RPMI8226 (cell line): Measurements from ENCODE around the gene LDB2.

Source experiments
- DNase-seq: peaks from one replicate; pipeline ENCODE4 v3.0.0-alpha.2; 2015

The LDB2 gene

GRCh38 chr4:16837475-16837874 is 61.0 kb downstream of the LDB2 start:
- DNase-seq = no peak

GRCh38 chr4:16836324-16836723 is 62.1 kb downstream of the LDB2 start:
- no peak for DNase-seq

- DNase-seq = no peak
These were observed 62.7 kb downstream of the LDB2 start for GRCh38 chr4:16835597-16836247.

GRCh38 chr4:16834814-16835213 is 63.6 kb downstream of the LDB2 start:
- no peak for DNase-seq

- no peak for DNase-seq
These were observed 64.7 kb downstream of the LDB2 start for GRCh38 chr4:16833722-16834121.

GRCh38 chr4:16830081-16830480 is 68.4 kb downstream of the LDB2 start:
- DNase-seq = no peak

GRCh38 chr4:16827794-16828724 is 70.4 kb downstream of the LDB2 start:
- no peak for DNase-seq

GRCh38 chr4:16827045-16827444 is 71.4 kb downstream of the LDB2 start:
- DNase-seq = no peak

- DNase-seq = no peak
These were observed 72.0 kb downstream of the LDB2 start for GRCh38 chr4:16826406-16826910.

- DNase-seq = no peak
These were observed 74.1 kb downstream of the LDB2 start for GRCh38 chr4:16824278-16824806.

GRCh38 chr4:16820329-16820728 is 78.1 kb downstream of the LDB2 start:
- DNase-seq = no peak

GRCh38 chr4:16819652-16820051 is 78.8 kb downstream of the LDB2 start:
- no peak for DNase-seq

- DNase-seq = no peak
These were observed 80.4 kb downstream of the LDB2 start for GRCh38 chr4:16818005-16818404.

GRCh38 chr4:16817286-16817685 is 81.2 kb downstream of the LDB2 start:
- DNase-seq = no peak

GRCh38 chr4:16814361-16814760 is 84.1 kb downstream of the LDB2 start:
- DNase-seq = no peak

- DNase-seq = no peak
These were observed 86.4 kb downstream of the LDB2 start for GRCh38 chr4:16812041-16812440.

- DNase-seq = no peak
These were observed 88.5 kb downstream of the LDB2 start for GRCh38 chr4:16809943-16810342.

GRCh38 chr4:16809064-16809463 is 89.4 kb downstream of the LDB2 start:
- DNase-seq = no peak

GRCh38 chr4:16807355-16807754 is 91.1 kb downstream of the LDB2 start:
- no peak for DNase-seq

GRCh38 chr4:16804581-16804980 is 93.9 kb downstream of the LDB2 start:
- no peak for DNase-seq

GRCh38 chr4:16802044-16802443 is 96.4 kb downstream of the LDB2 start:
- DNase-seq = no peak

GRCh38 chr4:16801356-16801755 is 97.1 kb downstream of the LDB2 start:
- no peak for DNase-seq

- DNase-seq = peak; percentile 20
These were observed 103.5 kb downstream of the LDB2 start for GRCh38 chr4:16794816-16795445.
